ENCODE measurements around the gene BAZ2B. TPM values are rescaled to one million over a fixed set of nuclear protein-coding genes. Genes with fewer than 3 reads are reported as not detected.

Gene BAZ2B
- total and polyA plus RNA-seq, 9 of the 15 experiments (the other 6 are each of a cell fraction or from before 2014, with no cell fraction given), result 7.5 to 38.6 (median 19.8) TPM

- H4K20me1 ChIP-seq (replicated peaks; ENCODE audit: control insufficient read depth, insufficient read depth, low read length), result no peaks in the 10 kb centered on the region
- no peak for DNase-seq (ENCODE audit: extremely low read depth in 1 of 4, low spot score in 3 of 4)
- no peak overlapping the region for H3K9ac ChIP-seq (ENCODE audit: insufficient read depth in 1 of 2, low read depth in 2 of 2, low read length in 2 of 2)
- no TSS peak for BruUV-seq (replicated peaks)
- no peak overlapping the region for H3K27ac ChIP-seq (ENCODE audit: extremely low read depth, low read depth, low read length)
- ChIA-PET CTCF (ENCODE audit: low intra/inter-chr PET ratio) (no interaction called here), POLR2A (interaction anchor here (0.7 kb wide), 1 partner anchor 11 kb away, joined by 3 read pairs; no protein-coding TSS in a partner anchor)
- H3K36me3 ChIP-seq (ENCODE audit: control insufficient read depth, insufficient read depth, low read length), result no peaks in the 10 kb centered on the region
- H3K9me1 ChIP-seq (ENCODE audit: control insufficient read depth, insufficient read depth, low read length), result no peaks in the 10 kb centered on the region
- intact Hi-C loops (cut with micrococcal nuclease), result no loop called here
- no peaks in the 10 kb centered on the region for H3K9me3 ChIP-seq (replicated peaks; ENCODE audit: control insufficient read depth, insufficient read depth, low read depth, low read length)
- H3K27me3 ChIP-seq (ENCODE audit: control insufficient read depth in 2 of 2, insufficient read depth in 2 of 2, low read length in 2 of 2), result no peaks in the 10 kb centered on the region
- in situ Hi-C loops (cut with MboI), result no loop called here
- no peaks in the 10 kb centered on the region for H3K4me1 ChIP-seq (replicated peaks in 1 of 2; ENCODE audit: control insufficient read depth in 2 of 2, insufficient read depth in 2 of 2, low read length in 2 of 2)
- H3K79me2 ChIP-seq (ENCODE audit: control insufficient read depth, insufficient read depth, low read length), result no peaks in the 10 kb centered on the region
- no peak; the same call in 2 of the 3 replicates for ATAC-seq
- H3K4me2 ChIP-seq (ENCODE audit: insufficient read depth, low read length), result no peak overlapping the region
- H3K4me3 ChIP-seq, result no peak overlapping the region
- H2AFZ ChIP-seq (ENCODE audit: low read depth, low read length), result no peak overlapping the region
- FAIRE-seq, result no peak
- no peak for TF ChIP-seq MAZ (CRISPR knock-in tag; conservative IDR thresholded peaks at IDR 0.05 in 1 of 2, IDR thresholded peaks at IDR 0.05 in 1 of 2)
- TF ChIP-seq ELF4 (CRISPR knock-in tag; IDR thresholded peaks at IDR 0.05), result no peak
- peak; percentile 76 for TF ChIP-seq C11orf30 (IDR thresholded peaks at IDR 0.05; ENCODE audit: low read depth)
- no peak for TF ChIP-seq SNRNP70 (optimal IDR thresholded peaks at IDR 0.05; ENCODE audit: low read depth, low read length)
- TF ChIP-seq ZNF584 (CRISPR knock-in tag; IDR thresholded peaks at IDR 0.05; ENCODE audit: low read depth), result no peak
- TF ChIP-seq MAFG (tag; conservative IDR thresholded peaks at IDR 0.05), result peak; percentile 73
- peak; percentile 55 for TF ChIP-seq MAFK (IDR thresholded peaks at IDR 0.05; ENCODE audit: low read length)
- no peak for TF ChIP-seq ZNF280A (IDR thresholded peaks at IDR 0.05; ENCODE audit: low read depth, partially characterized antibody)
- no peak for TF ChIP-seq ARID4B (CRISPR knock-in tag; IDR thresholded peaks at IDR 0.05)
- no peak for TF ChIP-seq KAT8 (IDR thresholded peaks at IDR 0.05; ENCODE audit: low read depth)
- TF ChIP-seq SRSF3 (IDR thresholded peaks at IDR 0.05; ENCODE audit: insufficient read depth, low read length), result no peak
- no peak for TF ChIP-seq ZNF311 (CRISPR knock-in tag; IDR thresholded peaks at IDR 0.05)
- TF ChIP-seq SIX5 (IDR thresholded peaks at IDR 0.05; ENCODE audit: borderline replicate concordance in 1 of 2, insufficient read depth in 1 of 2, low read depth in 1 of 2, low read length in 2 of 2), result no peak
- no peak for TF ChIP-seq MLX (CRISPR knock-in tag; conservative IDR thresholded peaks at IDR 0.05)
- TF ChIP-seq ZNF316 (IDR thresholded peaks at IDR 0.05), result peak; percentile 91
- no peak for TF ChIP-seq NEUROD1 (IDR thresholded peaks at IDR 0.05; ENCODE audit: borderline replicate concordance, low read depth, low read length, partially characterized antibody)
- TF ChIP-seq BDP1 (IDR thresholded peaks at IDR 0.05; ENCODE audit: insufficient read depth, insufficient read length), result no peak
- no peak for TF ChIP-seq POLR2AphosphoS5 (IDR thresholded peaks at IDR 0.05; ENCODE audit: control insufficient read depth, insufficient read depth, low read depth, low read length)
These were observed 234.8 kb downstream of the BAZ2B start for GRCh38 chr2:159381574-159381973.

All from K562 (cell line).